Osteoblast (primary cell): ENCODE measurements around the gene C16orf96. TPM values are rescaled to one million over a fixed set of nuclear protein-coding genes. Genes with fewer than 3 reads are reported as not detected.

Source experiments
- DNase-seq: peaks from one replicate; pipeline ENCODE4 v3.0.0; 2011; ENCODE audit warnings: low spot score, mixed read lengths; ENCODE audit not compliant: insufficient read length; ENCODE audit errors: missing footprints
- H2AFZ ChIP-seq: 2 replicates; pipeline ENCODE4 v1.6.0; 2011; ENCODE audit warnings: mild to moderate bottlenecking, low read length
- H3K27ac ChIP-seq: 2 replicates; pipeline ENCODE4 v1.5.1; 2011; ENCODE audit warnings: mild to moderate bottlenecking, low read depth, low read length, moderate library complexity
- H3K27me3 ChIP-seq: 2 replicates; pipeline ENCODE4 v1.6.0; 2012; ENCODE audit warnings: mild to moderate bottlenecking, control low read depth, inconsistent platforms, low read length, moderate library complexity; ENCODE audit not compliant: insufficient read depth
- H3K36me3 ChIP-seq: 2 replicates; pipeline ENCODE4 v1.5.1; 2011; ENCODE audit warnings: mild to moderate bottlenecking, low read length, control low read depth, moderate library complexity; ENCODE audit not compliant: insufficient read depth
- H3K4me1 ChIP-seq: 2 replicates; pipeline ENCODE4 v1.5.1; 2011; ENCODE audit warnings: mild to moderate bottlenecking, low read length, control low read depth, moderate library complexity; ENCODE audit not compliant: insufficient read depth
- H3K4me2 ChIP-seq: 2 replicates; pipeline ENCODE4 v1.6.0; 2011; ENCODE audit warnings: mild to moderate bottlenecking, low read length; ENCODE audit not compliant: insufficient read depth
- H3K4me3 ChIP-seq: fragments of 200-600 bp; sonication (generic); 3 replicates; pipeline ENCODE4 v1.5.1; 2012; ENCODE audit warnings: mild to moderate bottlenecking, low read length, inconsistent platforms; ENCODE audit not compliant: insufficient read depth
- H3K79me2 ChIP-seq: 2 replicates; pipeline ENCODE4 v1.6.0; 2012; ENCODE audit warnings: mild to moderate bottlenecking, low read length, control low read depth, inconsistent platforms; ENCODE audit not compliant: insufficient read depth
- H3K9me3 ChIP-seq: 2 replicates; pipeline ENCODE4 v1.5.1; 2011; ENCODE audit warnings: low read depth, low read length, control low read depth
- H4K20me1 ChIP-seq: 2 replicates; pipeline ENCODE4 v1.6.0; 2012; ENCODE audit warnings: mild to moderate bottlenecking, low read length, control low read depth; ENCODE audit not compliant: insufficient read depth
- CTCF ChIP-seq: IDR thresholded peaks from 2 replicates; pipeline ENCODE4 v1.5.1; 2011; ENCODE audit warnings: mild to moderate bottlenecking, low read depth, low read length, moderate library complexity; ENCODE audit errors: extremely low read depth
- small RNA-seq: library from RNA; depleted of rRNA; stranded (forward); fragments of <200 nt; gene quantifications from one replicate; pipeline ENCODE3, GENCODE V24; 2012
- total RNA-seq: library from RNA; depleted of rRNA; stranded (reverse); fragments of >200 nt; gene quantifications from 2 replicates; pipeline ENCODE4 v1.2.3, GENCODE V29; 2012

The C16orf96 gene
- total RNA-seq, 1 donor, result not detected

GRCh38 chr16:4649744-4650442 is 93.8 kb downstream of the C16orf96 start:
- Histone ChIP-seq H3K4me1 (peaks cover 6% of the 10 kb centered on the region), H4K20me1 (peaks cover 56% of the 10 kb centered on the region), H3K79me2 (peaks cover 60% of the 10 kb centered on the region), H2AFZ (no peak overlapping the region), H3K4me3 (no peak overlapping the region), H3K4me2 (no peak overlapping the region), H3K27ac (no peak overlapping the region), H3K27me3 (no peaks in the 10 kb centered on the region), H3K9me3 (no peaks in the 10 kb centered on the region), H3K36me3 (peaks cover 33% of the 10 kb centered on the region)
- DNase-seq, result peak; percentile 35
- no peak for TF ChIP-seq CTCF

Small RNAs within 50 kb of the gene (small RNA-seq; reads per million reads assigned to genes)
- not detected for gene RN7SL850P

Other genes with a start within 250 kb of the C16orf96 start
- 5.0 and 5.4 TPM in 2 replicates for gene GLIS2, start 240.3 kb upstream of the C16orf96 start, total RNA-seq
- gene PAM16, start 205.0 kb upstream of the C16orf96 start, total RNA-seq, result 17.4 and 18.6 TPM in 2 replicates
- gene VASN, start 184.5 kb upstream of the C16orf96 start, total RNA-seq, result 202 and 217 TPM in 2 replicates
- 9.7 and 17.7 TPM in 2 replicates for gene CORO7, start 139.7 kb upstream of the C16orf96 start, total RNA-seq
- gene DNAJA3, start 130.5 kb upstream of the C16orf96 start, total RNA-seq, result 30.0 and 30.9 TPM in 2 replicates
- 71.0 and 90.5 TPM in 2 replicates for gene NMRAL1, start 81.7 kb upstream of the C16orf96 start, total RNA-seq
- 39.4 and 44.5 TPM in 2 replicates for gene HMOX2, start 79.9 kb upstream of the C16orf96 start, total RNA-seq
- gene CDIP1, start 17.6 kb upstream of the C16orf96 start, total RNA-seq, result 10.5 and 13.6 TPM in 2 replicates
- 6.2 and 9.4 TPM in 2 replicates for gene UBALD1, start 58.5 kb downstream of the C16orf96 start, total RNA-seq
- 41.5 and 46.7 TPM in 2 replicates for gene MGRN1, start 68.5 kb downstream of the C16orf96 start, total RNA-seq
- 15.0 and 18.1 TPM in 2 replicates for gene NUDT16L1, start 137.2 kb downstream of the C16orf96 start, total RNA-seq
- 31.2 and 39.4 TPM in 2 replicates for gene ANKS3, start 177.9 kb downstream of the C16orf96 start, total RNA-seq
- 1.1 and 2.7 TPM in 2 replicates for gene DNAAF8, start 178.2 kb downstream of the C16orf96 start, total RNA-seq
- gene ZNF500, start 210.8 kb downstream of the C16orf96 start, total RNA-seq, result 14.5 and 16.2 TPM in 2 replicates
- not detected in 2 replicates for gene SEPTIN12, start 232.0 kb downstream of the C16orf96 start, total RNA-seq
- not detected in 2 replicates for gene SMIM22, start 239.0 kb downstream of the C16orf96 start, total RNA-seq
- gene ROGDI, start 246.3 kb downstream of the C16orf96 start, total RNA-seq, result 15.9 and 17.1 TPM in 2 replicates